Activated CD4-positive, alpha-beta memory T cell treated with anti-CD3 and anti-CD28 coated beads for 36 hours (primary cell): ENCODE data around the gene ZBTB26. TPM values are rescaled to one million over a fixed set of nuclear protein-coding genes. Genes with fewer than 3 reads are reported as not detected.
A peak's percentile ranks its signal among the peaks of the same experiment; 100 is the strongest.

Experiments used
- CTCF ChIA-PET: fragments of 350-600 bp; sonication (Branson Sonifier 250); formaldehyde crosslinking; loops from one replicate; lab custom pipeline; 2021; ENCODE audit warnings: antibody characterized with exemption, inconsistent platforms; lab: Charles Lee
- POLR2A ChIA-PET: fragments of 350-600 bp; sonication (Branson Sonifier 250); formaldehyde crosslinking; loops from one replicate; lab custom pipeline; 2021; ENCODE audit warnings: antibody characterized with exemption; lab: Charles Lee
- DNase-seq: peaks from one replicate; pipeline ENCODE4 v3.0.0-alpha.2; 2020
- H3K27ac Mint-ChIP-seq: one replicate; pipeline ENCODE4 v1.8.0; 2021; ENCODE audit warnings: mixed read lengths
- H3K27me3 Mint-ChIP-seq: one replicate; pipeline ENCODE4 v1.8.0; 2021; ENCODE audit warnings: mixed read lengths
- H3K36me3 Mint-ChIP-seq: one replicate; pipeline ENCODE4 v1.8.0; 2021; ENCODE audit warnings: mixed read lengths
- H3K4me1 Mint-ChIP-seq: one replicate; pipeline ENCODE4 v1.8.0; 2021; ENCODE audit warnings: low read depth, mixed read lengths
- H3K4me3 Mint-ChIP-seq: one replicate; pipeline ENCODE4 v1.8.0; 2021; ENCODE audit warnings: mild to moderate bottlenecking, mixed read lengths
- H3K9me3 Mint-ChIP-seq: one replicate; pipeline ENCODE4 v1.8.0; 2021; ENCODE audit warnings: mixed read lengths
- intact Hi-C: fragments of 100-400 bp; cut with micrococcal nuclease; formaldehyde crosslinking; loops from one replicate; pipeline ENCODE4 v1.15.1; 2023
- total RNA-seq, 2 experiments: library from RNA; stranded (reverse); gene quantifications; one replicate each; pipeline ENCODE4 v1.2.3, GENCODE V29; 2021

The ZBTB26 gene
- total RNA-seq: 1 to 10 TPM; 6.1 to 6.4 TPM

GRCh38 chr9:122931226-122932121, at the start of gene ZBTB26:
ZBTB26 (minus strand) TSS chr9:122931512; CDS start chr9:122919934, 11,578 bp downstream.
- peaks cover 13% of the 10 kb centered on the region for H3K4me1 Mint-ChIP-seq
- H3K27me3 Mint-ChIP-seq: no peaks in the 10 kb centered on the region
- H3K9me3 Mint-ChIP-seq: no peaks in the 10 kb centered on the region
- H3K4me3 Mint-ChIP-seq: no peak within 1 kb of the TSS
- intact Hi-C loops: loop anchor here (1.0 kb wide), 4 partner anchors 9 to 103 kb away; partner anchors contain the start of genes PDCL, RC3H2 and ZBTB6
- peak; percentile 95 for DNase-seq
- ChIA-PET CTCF (interaction anchor here (1.1 to 2.5 kb wide), 6 partner anchors 9 to 417 kb away, joined by 4 to 10 read pairs (median 6); partner anchors contain the start of genes RABGAP1, RC3H2 and ZBTB6), POLR2A (interaction anchor here (0.8 to 2.9 kb wide), 7 partner anchors 9 to 408 kb away, joined by 3 to 35 read pairs (median 5); partner anchors contain the start of genes RABGAP1, RC3H2 and ZBTB6)
- peaks cover 2% of the 10 kb centered on the region for H3K36me3 Mint-ChIP-seq
- peak within 1 kb of the TSS; percentile 92 for H3K27ac Mint-ChIP-seq

- Mint-ChIP-seq H3K27ac (no peak overlapping the region), H3K4me3 (no peak overlapping the region), H3K9me3 (no peaks in the 10 kb centered on the region), H3K36me3 (no peaks in the 10 kb centered on the region), H3K4me1 (no peaks in the 10 kb centered on the region), H3K27me3 (no peaks in the 10 kb centered on the region)
- intact Hi-C loops: no loop called here
- ChIA-PET CTCF (no interaction called here), POLR2A (no interaction called here)
- no peak for DNase-seq
Measured at GRCh38 chr9:122978601-122979000, 47.3 kb upstream of the ZBTB26 start.

DNA sequence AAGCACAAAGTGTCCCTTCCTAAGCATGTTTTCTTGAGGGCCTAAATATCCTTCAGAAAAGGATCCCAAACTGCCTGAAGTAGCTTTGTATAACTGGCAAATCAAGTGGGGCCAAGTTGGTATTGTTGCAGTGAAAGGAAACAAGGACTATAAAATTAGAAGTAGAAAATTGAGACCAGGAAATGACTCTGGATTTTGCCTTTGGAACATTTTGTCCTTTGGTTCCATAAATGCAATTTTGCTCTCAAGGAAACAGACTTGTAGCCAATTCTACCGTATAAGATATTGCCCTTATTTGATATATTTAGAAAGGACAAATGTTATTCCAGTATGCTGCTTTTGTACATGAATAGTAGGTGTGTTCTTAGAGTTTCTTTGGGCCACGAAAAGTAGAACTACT, 43.9 kb upstream of the ZBTB26 start:
- no peaks in the 10 kb centered on the region for H3K9me3 Mint-ChIP-seq
- no peak overlapping the region for H3K4me3 Mint-ChIP-seq
- POLR2A ChIA-PET: no interaction called here
- intact Hi-C loops: no loop called here
- H3K27ac Mint-ChIP-seq: no peak overlapping the region
- no peaks in the 10 kb centered on the region for H3K4me1 Mint-ChIP-seq
- peaks cover 5% of the 10 kb centered on the region for H3K36me3 Mint-ChIP-seq
- no peak for DNase-seq
- CTCF ChIA-PET: no interaction called here
- H3K27me3 Mint-ChIP-seq: no peaks in the 10 kb centered on the region

DNA sequence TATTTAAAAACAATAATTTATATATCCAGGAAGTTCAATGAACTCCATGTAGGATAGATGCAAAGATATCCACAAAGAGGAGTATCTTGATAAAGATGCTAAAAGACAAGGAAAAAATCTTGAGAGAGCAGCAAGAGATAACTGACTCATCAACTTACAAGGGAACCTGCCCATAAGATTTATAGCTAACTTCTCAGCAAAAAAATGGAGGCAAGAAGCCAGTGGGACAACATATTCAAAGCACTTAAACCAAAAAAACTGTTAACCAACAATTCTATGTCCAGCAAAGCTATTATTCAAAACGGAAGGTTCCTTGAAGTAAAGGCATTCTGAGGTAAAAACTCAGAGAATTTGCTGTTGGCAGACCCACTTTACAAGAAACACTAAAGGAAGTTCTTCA, 29.8 kb upstream of the ZBTB26 start:
- ChIA-PET CTCF (no interaction called here), POLR2A (interaction anchor here (0.5 kb wide), 1 partner anchor 1238 kb away, joined by 3 read pairs; no protein-coding TSS in a partner anchor)
- Mint-ChIP-seq H3K4me1 (peaks cover 4% of the 10 kb centered on the region), H3K4me3 (no peak overlapping the region), H3K27me3 (no peaks in the 10 kb centered on the region), H3K36me3 (peaks cover 31% of the 10 kb centered on the region), H3K27ac (no peak overlapping the region), H3K9me3 (peaks cover 5% of the 10 kb centered on the region)
- intact Hi-C loops: no loop called here
- no peak for DNase-seq

GRCh38 chr9:122955961-122956360, 24.6 kb upstream of the ZBTB26 start:
- DNase-seq: no peak
- CTCF ChIA-PET: no interaction called here
- POLR2A ChIA-PET: no interaction called here
- H3K9me3 Mint-ChIP-seq: peaks cover 5% of the 10 kb centered on the region
- peaks cover 20% of the 10 kb centered on the region for H3K36me3 Mint-ChIP-seq
- peaks cover 22% of the 10 kb centered on the region for H3K4me1 Mint-ChIP-seq
- H3K4me3 Mint-ChIP-seq: no peak overlapping the region
- intact Hi-C loops: no loop called here
- H3K27me3 Mint-ChIP-seq: no peaks in the 10 kb centered on the region
- H3K27ac Mint-ChIP-seq: no peak overlapping the region

DNA sequence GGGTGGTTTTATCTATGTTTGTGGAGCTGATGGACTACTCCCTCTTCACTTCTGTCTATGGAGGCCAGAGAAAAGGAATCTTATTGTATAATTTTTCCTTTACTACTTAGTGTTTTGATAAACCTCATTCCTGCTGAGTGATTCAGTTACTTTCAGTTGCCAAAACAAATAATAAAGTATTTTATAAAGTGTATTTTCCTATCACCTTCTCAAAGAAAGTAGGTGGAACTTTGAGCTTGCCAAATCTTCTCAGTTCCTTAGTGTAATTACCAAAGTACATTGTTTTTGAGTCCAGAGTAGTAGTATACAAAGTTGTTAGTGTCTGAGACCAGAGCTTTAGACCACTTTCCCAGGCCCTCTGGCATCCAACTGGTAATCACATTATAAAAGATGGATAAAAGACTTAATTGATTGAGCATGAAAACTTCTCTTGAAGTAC, 23.0 kb upstream of the ZBTB26 start:
- H3K27me3 Mint-ChIP-seq: no peaks in the 10 kb centered on the region
- peaks cover 33% of the 10 kb centered on the region for H3K4me1 Mint-ChIP-seq
- no peak overlapping the region for H3K4me3 Mint-ChIP-seq
- no peak for DNase-seq
- intact Hi-C loops: no loop called here
- ChIA-PET POLR2A (no interaction called here), CTCF (interaction anchor here (1.0 to 1.4 kb wide), 2 partner anchors 11 to 13 kb away, joined by 3 to 5 read pairs; no protein-coding TSS in a partner anchor)
- H3K9me3 Mint-ChIP-seq: no peaks in the 10 kb centered on the region
- peaks cover 7% of the 10 kb centered on the region for H3K36me3 Mint-ChIP-seq
- no peak overlapping the region for H3K27ac Mint-ChIP-seq

DNA sequence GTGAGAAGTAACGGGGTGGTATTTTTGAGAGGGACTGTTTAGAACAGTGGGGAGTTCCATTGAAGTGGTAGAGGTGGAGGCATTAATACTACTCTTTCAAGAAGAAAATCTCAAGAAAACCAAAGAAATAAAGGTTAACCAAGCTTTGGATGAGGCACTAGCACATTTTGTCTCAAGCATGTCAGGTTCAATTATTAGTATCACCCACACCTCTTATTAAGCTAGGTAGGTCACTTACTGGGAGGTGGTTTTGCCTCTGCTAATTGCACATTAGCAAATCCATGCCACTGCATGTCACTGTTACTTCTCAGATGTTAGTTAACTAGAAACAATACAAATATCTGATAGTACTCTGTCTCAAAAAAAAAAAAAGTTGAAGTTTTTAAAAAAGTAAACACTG, 19.7 kb upstream of the ZBTB26 start:
- peaks cover 57% of the 10 kb centered on the region for H3K4me1 Mint-ChIP-seq

GRCh38 chr9:122950263-122950662, 19.0 kb upstream of the ZBTB26 start:
- intact Hi-C loops: no loop called here
- POLR2A ChIA-PET: no interaction called here
- CTCF ChIA-PET: no interaction called here
- Mint-ChIP-seq H3K4me3 (no peak overlapping the region), H3K9me3 (no peaks in the 10 kb centered on the region), H3K4me1 (peaks cover 61% of the 10 kb centered on the region), H3K27ac (no peak overlapping the region), H3K36me3 (no peaks in the 10 kb centered on the region), H3K27me3 (no peaks in the 10 kb centered on the region)
- no peak for DNase-seq

More for the DNA sequence above, 19.7 kb upstream of the ZBTB26 start:
- Mint-ChIP-seq H3K4me3 (no peak overlapping the region), H3K9me3 (no peaks in the 10 kb centered on the region), H3K27ac (no peak overlapping the region), H3K27me3 (no peaks in the 10 kb centered on the region), H3K36me3 (no peaks in the 10 kb centered on the region)
- intact Hi-C loops: no loop called here
- POLR2A ChIA-PET: no interaction called here
- CTCF ChIA-PET: no interaction called here
- DNase-seq: no peak

DNA sequence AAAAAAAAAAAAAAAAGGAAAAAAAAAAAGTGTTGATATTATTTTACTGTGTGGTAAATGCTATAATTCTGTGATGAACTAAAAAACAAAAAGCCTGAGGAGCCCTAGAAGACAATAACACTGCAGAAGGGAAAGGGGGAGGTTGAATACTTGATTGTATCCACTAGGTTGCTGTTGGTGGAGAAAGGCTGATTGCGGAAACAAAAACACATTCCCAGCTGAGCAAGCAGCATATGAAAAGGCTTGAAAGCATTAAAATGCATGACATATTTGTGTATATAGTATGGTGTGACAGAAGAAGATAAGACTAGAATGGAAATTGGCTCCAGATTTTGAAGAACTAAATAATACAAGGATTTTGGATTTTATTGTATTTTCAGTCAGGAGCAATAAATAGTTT, 18.4 kb upstream of the ZBTB26 start:
- no peak for DNase-seq
- Mint-ChIP-seq H3K36me3 (no peaks in the 10 kb centered on the region), H3K27me3 (no peaks in the 10 kb centered on the region), H3K9me3 (no peaks in the 10 kb centered on the region), H3K4me1 (peaks cover 60% of the 10 kb centered on the region), H3K27ac (no peak overlapping the region), H3K4me3 (no peak overlapping the region)
- intact Hi-C loops: loop anchor here (10.0 kb wide), 1 partner anchor 275 kb away; no protein-coding TSS in a partner anchor
- CTCF ChIA-PET: no interaction called here
- POLR2A ChIA-PET: interaction anchor here (0.6 kb wide), 1 partner anchor 24 kb away, joined by 3 read pairs; no protein-coding TSS in a partner anchor

GRCh38 chr9:122948313-122948712, 17.0 kb upstream of the ZBTB26 start:
- Mint-ChIP-seq H3K4me1 (peaks cover 54% of the 10 kb centered on the region), H3K9me3 (no peaks in the 10 kb centered on the region), H3K27ac (peak overlapping the region; percentile 69), H3K27me3 (no peaks in the 10 kb centered on the region), H3K36me3 (no peaks in the 10 kb centered on the region), H3K4me3 (peak overlapping the region; percentile 6)
- no peak for DNase-seq
- ChIA-PET CTCF (interaction anchor here (1.1 to 1.3 kb wide), 2 partner anchors 17 to 450 kb away, joined by 3 to 6 read pairs; partner anchors contain the start of gene ZBTB26), POLR2A (interaction anchor here (0.6 to 1.6 kb wide), 2 partner anchors 45 to 143 kb away, joined by 3 read pairs; no protein-coding TSS in a partner anchor)
- intact Hi-C loops: loop anchor here (10.0 kb wide), 1 partner anchor 276 kb away; no protein-coding TSS in a partner anchor

- H3K27me3 Mint-ChIP-seq: no peaks in the 10 kb centered on the region
- no peaks in the 10 kb centered on the region for H3K36me3 Mint-ChIP-seq
- peaks cover 63% of the 10 kb centered on the region for H3K4me1 Mint-ChIP-seq
- no peak overlapping the region for H3K4me3 Mint-ChIP-seq
- no peak overlapping the region for H3K27ac Mint-ChIP-seq
- H3K9me3 Mint-ChIP-seq: no peaks in the 10 kb centered on the region
- ChIA-PET POLR2A (no interaction called here), CTCF (interaction anchor here (0.6 kb wide), 1 partner anchor 279 kb away, joined by 3 read pairs; no protein-coding TSS in a partner anchor)
- no peak for DNase-seq
- intact Hi-C loops: loop anchor here (1.0 to 10.0 kb wide), 2 partner anchors 43 to 278 kb away; no protein-coding TSS in a partner anchor
Measured at GRCh38 chr9:122946461-122947005, 15.2 kb upstream of the ZBTB26 start.
